ENCODE data around the gene TSPAN32.

TSPAN32 gene

GRCh38 chr11:2290351-2290841 is 11.4 kb upstream of the TSPAN32 start:
- Histone ChIP-seq H3K79me2 (ENCODE audit: control insufficient read depth, insufficient read depth, low read length) (no peaks in the 10 kb centered on the region), H3K4me1 (ENCODE audit: control insufficient read depth, low read depth, low read length) (no peaks in the 10 kb centered on the region), H3K79me1 (ENCODE audit: low read length) (no peaks in the 10 kb centered on the region), H3K9ac (ENCODE audit: low read length) (no peak overlapping the region), H3K4me2 (ENCODE audit: low read length) (no peak overlapping the region), H3K27ac (ENCODE audit: low read depth, low read length) (no peak overlapping the region), H3K36me3 (ENCODE audit: control insufficient read depth, insufficient read depth, low read length) (no peaks in the 10 kb centered on the region), H3K18ac (ENCODE audit: low read length) (no peak overlapping the region), H4K5ac (ENCODE audit: low read length) (no peak overlapping the region), H2BK15ac (replicated peaks; ENCODE audit: low read depth) (no peak overlapping the region), H2BK5ac (ENCODE audit: low read length) (no peak overlapping the region), H3K4me3 (ENCODE audit: low read length) (no peak overlapping the region), H3K56ac (ENCODE audit: low read length) (no peak overlapping the region), H2BK120ac (ENCODE audit: low read depth, low read length) (no peak overlapping the region), H2AK5ac (ENCODE audit: low read length) (no peak overlapping the region), H3K4ac (ENCODE audit: low read depth, low read length) (no peak overlapping the region), H4K8ac (ENCODE audit: low read depth, low read length) (no peak overlapping the region), H3K27me3 (ENCODE audit: insufficient read depth, low read length, poor library complexity) (no peaks in the 10 kb centered on the region), H3K23ac (ENCODE audit: low read length) (no peak overlapping the region)
- WGBS (ENCODE audit: extremely low coverage, insufficient coverage, low lambda C conversion rate): no CpG with 5 or more reads among the region's 10 CpGs
- no peak for DNase-seq

- Histone ChIP-seq H4K8ac (ENCODE audit: low read depth, low read length) (no peak overlapping the region), H2BK5ac (ENCODE audit: low read length) (no peak overlapping the region), H3K4me3 (ENCODE audit: low read length) (no peak overlapping the region), H3K27ac (ENCODE audit: low read depth, low read length) (no peak overlapping the region), H3K36me3 (ENCODE audit: control insufficient read depth, insufficient read depth, low read length) (no peaks in the 10 kb centered on the region), H3K4me2 (ENCODE audit: low read length) (no peak overlapping the region), H3K23ac (ENCODE audit: low read length) (no peak overlapping the region), H3K18ac (ENCODE audit: low read length) (no peak overlapping the region), H3K27me3 (ENCODE audit: insufficient read depth, low read length, poor library complexity) (no peaks in the 10 kb centered on the region), H2BK15ac (replicated peaks; ENCODE audit: low read depth) (no peak overlapping the region), H4K5ac (ENCODE audit: low read length) (no peak overlapping the region), H2BK120ac (ENCODE audit: low read depth, low read length) (no peak overlapping the region), H3K56ac (ENCODE audit: low read length) (no peak overlapping the region), H3K79me1 (ENCODE audit: low read length) (no peaks in the 10 kb centered on the region), H3K4me1 (ENCODE audit: control insufficient read depth, low read depth, low read length) (no peaks in the 10 kb centered on the region), H3K9ac (ENCODE audit: low read length) (no peak overlapping the region), H2AK5ac (ENCODE audit: low read length) (no peak overlapping the region), H3K79me2 (ENCODE audit: control insufficient read depth, insufficient read depth, low read length) (no peaks in the 10 kb centered on the region), H3K4ac (ENCODE audit: low read depth, low read length) (no peak overlapping the region)
- WGBS (ENCODE audit: extremely low coverage, insufficient coverage, low lambda C conversion rate): no CpG with 5 or more reads among the region's 20 CpGs
- no peak for DNase-seq
Observed at GRCh38 chr11:2293531-2293971, 8.3 kb upstream of the TSPAN32 start.

DNA sequence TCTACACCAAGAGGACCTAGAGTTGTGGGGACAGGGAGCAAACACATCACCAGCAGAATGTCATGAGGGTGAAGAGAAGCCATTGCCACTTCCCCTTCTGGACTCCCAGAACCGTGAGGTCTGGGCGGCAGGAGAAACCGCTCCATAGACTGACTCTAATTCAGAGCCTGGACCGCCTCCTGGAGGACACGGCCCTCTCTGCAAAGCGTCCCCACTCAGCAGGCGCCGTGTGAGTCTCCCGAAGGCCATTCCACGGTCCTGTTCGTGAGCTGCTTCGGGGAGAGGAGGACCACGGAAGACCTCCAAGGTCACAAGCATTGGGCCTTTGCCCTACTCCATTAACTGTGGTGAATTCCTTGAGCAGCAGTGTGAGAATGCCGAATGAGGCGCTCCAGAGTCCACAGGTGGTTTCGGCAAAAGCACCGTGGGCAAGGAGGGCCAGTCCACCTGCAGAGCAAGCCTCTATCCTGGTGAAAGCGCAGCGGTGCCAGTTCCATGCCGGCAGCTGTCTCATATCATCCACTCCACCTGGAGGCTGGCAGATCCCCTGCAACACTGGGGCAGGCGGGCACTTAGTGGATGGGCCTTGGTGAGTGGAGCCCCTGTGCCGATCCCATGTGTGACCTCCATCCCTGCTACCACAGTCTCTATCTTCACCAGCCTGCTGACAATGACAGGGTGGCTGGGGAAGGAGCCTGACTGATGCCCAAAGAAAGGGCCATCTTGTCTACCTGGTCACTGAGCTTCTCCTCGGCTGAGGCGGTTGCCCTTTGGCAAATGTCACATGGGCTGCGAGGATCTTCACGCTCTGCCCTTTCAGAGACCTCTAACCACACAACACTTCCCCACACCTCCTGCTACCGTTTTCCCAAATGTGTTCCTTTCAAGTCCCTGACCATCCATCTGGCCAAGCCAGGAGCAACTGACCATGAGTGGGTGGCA is 7.6 kb upstream of the TSPAN32 start:
- no peak overlapping the region for H2BK15ac ChIP-seq (replicated peaks; ENCODE audit: low read depth)
- no peak overlapping the region for H4K5ac ChIP-seq (ENCODE audit: low read length)
- no peak overlapping the region for H3K9ac ChIP-seq (ENCODE audit: low read length)
- H3K36me3 ChIP-seq (ENCODE audit: control insufficient read depth, insufficient read depth, low read length): no peaks in the 10 kb centered on the region
- H3K4me3 ChIP-seq (ENCODE audit: low read length): no peak overlapping the region
- no peak overlapping the region for H3K4me2 ChIP-seq (ENCODE audit: low read length)
- WGBS (ENCODE audit: extremely low coverage, insufficient coverage, low lambda C conversion rate): no CpG with 5 or more reads among the region's 27 CpGs
- no peak overlapping the region for H3K23ac ChIP-seq (ENCODE audit: low read length)
- no peaks in the 10 kb centered on the region for H3K4me1 ChIP-seq (ENCODE audit: control insufficient read depth, low read depth, low read length)
- no peaks in the 10 kb centered on the region for H3K27me3 ChIP-seq (ENCODE audit: insufficient read depth, low read length, poor library complexity)
- H3K79me1 ChIP-seq (ENCODE audit: low read length): no peaks in the 10 kb centered on the region
- no peak overlapping the region for H2BK5ac ChIP-seq (ENCODE audit: low read length)
- no peak overlapping the region for H3K56ac ChIP-seq (ENCODE audit: low read length)
- H3K27ac ChIP-seq (ENCODE audit: low read depth, low read length): no peak overlapping the region
- H3K4ac ChIP-seq (ENCODE audit: low read depth, low read length): no peak overlapping the region
- H2AK5ac ChIP-seq (ENCODE audit: low read length): no peak overlapping the region
- H2BK120ac ChIP-seq (ENCODE audit: low read depth, low read length): no peak overlapping the region
- H3K79me2 ChIP-seq (ENCODE audit: control insufficient read depth, insufficient read depth, low read length): no peaks in the 10 kb centered on the region
- H3K18ac ChIP-seq (ENCODE audit: low read length): no peak overlapping the region
- H4K8ac ChIP-seq (ENCODE audit: low read depth, low read length): no peak overlapping the region
- DNase-seq: no peak

GRCh38 chr11:2294926-2295290 is 6.9 kb upstream of the TSPAN32 start:
- Histone ChIP-seq H3K27ac (ENCODE audit: low read depth, low read length) (no peak overlapping the region), H4K8ac (ENCODE audit: low read depth, low read length) (no peak overlapping the region), H3K4me3 (ENCODE audit: low read length) (no peak overlapping the region), H3K4ac (ENCODE audit: low read depth, low read length) (no peak overlapping the region), H2BK15ac (replicated peaks; ENCODE audit: low read depth) (no peak overlapping the region), H4K5ac (ENCODE audit: low read length) (no peak overlapping the region), H3K18ac (ENCODE audit: low read length) (no peak overlapping the region), H3K4me2 (ENCODE audit: low read length) (no peak overlapping the region), H3K4me1 (ENCODE audit: control insufficient read depth, low read depth, low read length) (no peaks in the 10 kb centered on the region), H3K56ac (ENCODE audit: low read length) (no peak overlapping the region), H3K27me3 (ENCODE audit: insufficient read depth, low read length, poor library complexity) (no peaks in the 10 kb centered on the region), H3K23ac (ENCODE audit: low read length) (no peak overlapping the region), H3K79me1 (ENCODE audit: low read length) (no peaks in the 10 kb centered on the region), H3K36me3 (ENCODE audit: control insufficient read depth, insufficient read depth, low read length) (no peaks in the 10 kb centered on the region), H2AK5ac (ENCODE audit: low read length) (no peak overlapping the region), H3K79me2 (ENCODE audit: control insufficient read depth, insufficient read depth, low read length) (no peaks in the 10 kb centered on the region), H2BK5ac (ENCODE audit: low read length) (no peak overlapping the region), H3K9ac (ENCODE audit: low read length) (no peak overlapping the region), H2BK120ac (ENCODE audit: low read depth, low read length) (no peak overlapping the region)
- no peak for DNase-seq
- WGBS (ENCODE audit: extremely low coverage, insufficient coverage, low lambda C conversion rate): no CpG with 5 or more reads among the region's 8 CpGs

- Histone ChIP-seq H2BK120ac (ENCODE audit: low read depth, low read length) (no peak overlapping the region), H4K8ac (ENCODE audit: low read depth, low read length) (no peak overlapping the region), H3K4me2 (ENCODE audit: low read length) (no peak overlapping the region), H2AK5ac (ENCODE audit: low read length) (no peak overlapping the region), H3K56ac (ENCODE audit: low read length) (no peak overlapping the region), H4K5ac (ENCODE audit: low read length) (no peak overlapping the region), H3K27me3 (ENCODE audit: insufficient read depth, low read length, poor library complexity) (no peaks in the 10 kb centered on the region), H3K18ac (ENCODE audit: low read length) (no peak overlapping the region), H3K27ac (ENCODE audit: low read depth, low read length) (no peak overlapping the region), H3K4me1 (ENCODE audit: control insufficient read depth, low read depth, low read length) (no peaks in the 10 kb centered on the region), H3K9ac (ENCODE audit: low read length) (no peak overlapping the region), H3K4me3 (ENCODE audit: low read length) (no peak overlapping the region), H2BK5ac (ENCODE audit: low read length) (no peak overlapping the region), H3K79me1 (ENCODE audit: low read length) (no peaks in the 10 kb centered on the region), H3K79me2 (ENCODE audit: control insufficient read depth, insufficient read depth, low read length) (no peaks in the 10 kb centered on the region), H3K4ac (ENCODE audit: low read depth, low read length) (no peak overlapping the region), H3K36me3 (ENCODE audit: control insufficient read depth, insufficient read depth, low read length) (no peaks in the 10 kb centered on the region), H3K23ac (ENCODE audit: low read length) (no peak overlapping the region), H2BK15ac (replicated peaks; ENCODE audit: low read depth) (no peak overlapping the region)
- DNase-seq: no peak
- no CpG with 5 or more reads among the region's 17 CpGs for WGBS (ENCODE audit: extremely low coverage, insufficient coverage, low lambda C conversion rate)
Observed at GRCh38 chr11:2295971-2296912, 5.6 kb upstream of the TSPAN32 start.
